ENCODE data around the gene SMIM35. TPM values are rescaled to one million over a fixed set of nuclear protein-coding genes. Genes with fewer than 3 reads are reported as not detected.

SMIM35 gene
- total RNA-seq, 1 experiment from 2014 or later: not detected

GRCh38 chr11:117958949-117959348 is 127.8 kb downstream of the SMIM35 start:
- no peaks in the 10 kb centered on the region for H3K4me1 ChIP-seq (ENCODE audit: insufficient read depth, low read length)
- H3K9me3 Mint-ChIP-seq: no peaks in the 10 kb centered on the region; a peak in 1 of 5 replicates
- H2BK120ac ChIP-seq (ENCODE audit: low read depth, low read length, poor library complexity, severe bottlenecking): no peak overlapping the region
- no peak overlapping the region for H2BK5ac ChIP-seq (ENCODE audit: insufficient read length, low read length)
- no peak overlapping the region for H2AFZ ChIP-seq (ENCODE audit: low read length)
- no peak overlapping the region for H3K18ac ChIP-seq (ENCODE audit: insufficient read length, low read depth, low read length)
- H2BK15ac ChIP-seq (ENCODE audit: low read depth, low read length): no peak overlapping the region
- no peak overlapping the region for H3K14ac ChIP-seq (ENCODE audit: insufficient read depth, low read length)
- H2BK20ac ChIP-seq (ENCODE audit: low read depth, low read length, poor library complexity, severe bottlenecking): no peak overlapping the region
- H3K4ac ChIP-seq (ENCODE audit: low read depth, low read length): no peak overlapping the region
- H3K23ac ChIP-seq (ENCODE audit: insufficient read length, low read depth, low read length): no peak overlapping the region
- no peak overlapping the region for H3T11ph ChIP-seq (ENCODE audit: low read length)
- no peak overlapping the region for H3K56ac ChIP-seq (ENCODE audit: insufficient read length, low read depth, low read length)
- no peaks in the 10 kb centered on the region for H3K9me3 ChIP-seq (ENCODE audit: control insufficient read depth, low read depth, low read length)
- no peak for TF ChIP-seq CTCF (conservative IDR thresholded peaks at IDR 0.05)
- H3K27ac Mint-ChIP-seq: no peak overlapping the region
- H3K27me3 Mint-ChIP-seq (ENCODE audit: low read depth): peaks cover 10% of the 10 kb centered on the region
- no peak overlapping the region for H2AK5ac ChIP-seq (ENCODE audit: insufficient read length, low read length)
- WGBS (ENCODE audit: extremely low coverage, insufficient read length, low lambda C conversion rate): no CpG with 5 or more reads among the region's 1 CpG
- no peaks in the 10 kb centered on the region for H3K23me2 ChIP-seq (ENCODE audit: insufficient read length, low read depth, low read length, poor library complexity, severe bottlenecking)
- H3K79me2 ChIP-seq (ENCODE audit: insufficient read depth, low read length): no peaks in the 10 kb centered on the region
- no peak overlapping the region for H2BK12ac ChIP-seq (ENCODE audit: insufficient read length, low read depth, low read length)
- DNase-seq: no peak
- H4K8ac ChIP-seq (replicated peaks; ENCODE audit: insufficient read length, low read depth, low read length): no peak overlapping the region
- H3K36me3 Mint-ChIP-seq (ENCODE audit: insufficient read depth in 1 of 3, low read depth in 3 of 3): no peaks in the 10 kb centered on the region
- no peak overlapping the region for H3K27ac ChIP-seq (ENCODE audit: insufficient read length, low read depth, low read length)
- H3K4me1 Mint-ChIP-seq: peaks cover 0 to 3% of the 10 kb centered on the region in 2 experiments; a peak in 2 of 4 replicates
- H3K79me1 ChIP-seq (ENCODE audit: insufficient read depth, low read depth, low read length, poor library complexity, severe bottlenecking): no peaks in the 10 kb centered on the region
- no peak overlapping the region for H4K5ac ChIP-seq (ENCODE audit: insufficient read length, low read depth, low read length)
- H3K9ac ChIP-seq (ENCODE audit: extremely low read depth, insufficient read length, low read length): no peak overlapping the region
- no peak overlapping the region for H4K91ac ChIP-seq (ENCODE audit: insufficient read length, low read depth, low read length)
- no peaks in the 10 kb centered on the region for H4K20me1 ChIP-seq (ENCODE audit: control insufficient read depth, insufficient read depth, insufficient read length)
- H3K27me3 ChIP-seq (ENCODE audit: insufficient read depth, low read length): no peaks in the 10 kb centered on the region
- H3K4me3 Mint-ChIP-seq: no peak overlapping the region
- no peak overlapping the region for H3K4me2 ChIP-seq (ENCODE audit: insufficient read depth, insufficient read length, low read length)

Other genes starting within 250 kb of the SMIM35 start
- 16.3 and 18.3 TPM in 2 replicates for gene FXYD6, start 210.3 kb downstream of the SMIM35 start, total RNA-seq (2021)
- 0.35 and 0.50 TPM in 2 replicates for gene TMPRSS13, start 157.6 kb downstream of the SMIM35 start, total RNA-seq (2021)
- gene IL10RA, start 100.6 kb downstream of the SMIM35 start, total RNA-seq (2021): not detected in 2 replicates
- gene TMPRSS4, start 9.9 kb downstream of the SMIM35 start, total RNA-seq (2021): not detected in 2 replicates
- gene SCN4B, start 65.9 kb upstream of the SMIM35 start, total RNA-seq (2021): 1.6 and 1.9 TPM in 2 replicates
- not detected in 2 replicates for gene SCN2B, start 89.7 kb upstream of the SMIM35 start, total RNA-seq (2021)
- 0.35 and 0.48 TPM in 2 replicates for gene JAML, start 138.0 kb upstream of the SMIM35 start, total RNA-seq (2021)
- gene MPZL3, start 165.4 kb upstream of the SMIM35 start, total RNA-seq (2021): 2.1 and 2.6 TPM in 2 replicates
- gene MPZL2, start 177.3 kb upstream of the SMIM35 start, total RNA-seq (2021): 0.26 and 0.55 TPM in 2 replicates
- not detected in 2 replicates for gene CD3E, start 217.8 kb upstream of the SMIM35 start, total RNA-seq (2021)

All from H9 (cell line).